Neuron (in vitro differentiated cells): ENCODE measurements around the gene TBC1D2B.

Experiments used
- H2AFZ ChIP-seq: one replicate; pipeline ENCODE4 v1.6.1; 2013; ENCODE audit warnings: low read depth, mild to moderate bottlenecking, inconsistent platforms, low read length, moderate library complexity
- H3K27me3 ChIP-seq: one replicate; pipeline ENCODE4 v1.6.1; 2013; ENCODE audit warnings: low read length; ENCODE audit not compliant: insufficient read depth
- H3K36me3 ChIP-seq: one replicate; pipeline ENCODE4 v1.6.1; 2013; ENCODE audit warnings: low read length; ENCODE audit not compliant: insufficient read depth
- H3K4me1 ChIP-seq: one replicate; pipeline ENCODE4 v1.6.1; 2013; ENCODE audit warnings: low read length; ENCODE audit not compliant: insufficient read depth
- H3K4me3 ChIP-seq: 2 replicates; pipeline ENCODE4 v1.5.1; 2013; ENCODE audit warnings: mild to moderate bottlenecking, low read length, moderate library complexity
- H3K9me3 ChIP-seq: one replicate; pipeline ENCODE4 v1.6.1; 2013; ENCODE audit warnings: low read length

TBC1D2B gene

DNA sequence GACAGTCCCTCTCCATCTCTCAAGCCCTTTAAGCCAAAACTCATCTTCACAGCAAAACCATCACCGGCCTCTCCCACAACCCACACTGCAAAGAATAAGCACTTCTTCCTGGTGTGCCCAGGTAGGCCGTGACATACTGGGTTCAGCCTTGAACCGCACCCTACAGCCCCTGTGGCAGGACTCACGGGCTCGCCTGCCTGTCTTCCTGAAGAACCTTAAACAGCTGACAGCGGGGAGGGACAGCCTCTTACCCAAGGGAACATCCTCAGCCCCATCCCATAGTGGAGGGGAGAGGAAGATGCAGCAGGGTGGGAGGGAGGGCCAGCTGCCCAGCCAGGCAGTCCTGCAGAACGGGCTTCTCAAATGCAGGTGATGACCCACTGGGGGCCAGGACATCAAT, 40.2 kb downstream of the TBC1D2B start:
- Histone ChIP-seq H2AFZ (no peak overlapping the region), H3K9me3 (no peaks in the 10 kb centered on the region), H3K4me3 (no peak overlapping the region), H3K36me3 (no peaks in the 10 kb centered on the region), H3K4me1 (peaks cover 7% of the 10 kb centered on the region), H3K27me3 (no peaks in the 10 kb centered on the region)

DNA sequence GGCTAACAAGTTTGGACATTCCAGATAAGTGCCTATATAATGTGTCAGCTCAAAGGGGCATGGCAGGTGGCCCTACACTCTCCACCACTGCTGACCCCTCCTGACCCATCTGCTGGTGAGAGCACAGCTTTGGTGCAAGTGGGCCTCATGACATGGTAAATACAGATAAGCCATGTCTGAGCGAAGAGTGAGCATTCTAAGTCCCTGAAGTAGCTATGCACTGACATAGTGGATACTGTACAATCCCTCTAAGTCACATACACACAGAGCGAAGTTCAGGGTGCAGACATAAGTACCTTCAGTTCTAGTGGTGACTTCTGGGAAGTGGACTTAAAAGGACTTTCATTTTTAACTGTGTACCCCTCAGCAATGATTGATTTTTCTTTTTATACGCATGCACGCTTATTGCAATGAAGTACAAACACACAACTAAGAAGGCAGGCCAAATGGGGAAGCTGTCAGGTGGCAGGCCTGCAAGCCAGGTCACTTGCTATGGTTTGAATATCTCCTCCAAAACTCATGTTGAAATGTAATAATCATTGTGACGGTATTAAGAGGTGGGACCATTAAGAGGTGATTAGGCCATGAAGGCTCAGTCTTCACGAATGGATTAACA, 41.5 kb downstream of the TBC1D2B start:
- Histone ChIP-seq H3K27me3 (no peaks in the 10 kb centered on the region), H2AFZ (no peak overlapping the region), H3K4me3 (no peak overlapping the region), H3K4me1 (peaks cover 7% of the 10 kb centered on the region), H3K9me3 (no peaks in the 10 kb centered on the region), H3K36me3 (no peaks in the 10 kb centered on the region)

DNA sequence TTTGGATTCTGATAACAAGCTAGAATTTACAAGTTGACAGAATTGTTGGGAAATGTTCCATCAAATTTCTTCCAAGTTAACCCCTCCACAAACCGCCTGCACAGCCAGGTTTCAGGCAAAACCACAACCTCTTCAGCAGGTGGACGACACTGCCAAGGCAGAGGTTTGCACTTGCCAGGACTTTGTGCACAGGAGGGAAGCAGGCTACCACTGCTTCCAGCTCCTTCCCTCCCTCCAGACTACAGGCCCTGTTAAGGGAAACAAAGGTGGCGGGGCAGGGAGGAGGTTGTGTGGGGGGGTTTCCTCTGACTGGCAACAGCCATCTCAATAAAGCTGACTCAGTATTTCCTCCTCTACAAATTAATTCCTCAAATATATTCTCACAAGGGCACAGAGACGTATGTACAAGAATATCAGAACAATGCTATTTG, 42.2 kb downstream of the TBC1D2B start:
- Histone ChIP-seq H3K36me3 (no peaks in the 10 kb centered on the region), H3K9me3 (no peaks in the 10 kb centered on the region), H3K27me3 (no peaks in the 10 kb centered on the region), H3K4me1 (peaks cover 7% of the 10 kb centered on the region), H3K4me3 (no peak overlapping the region), H2AFZ (no peak overlapping the region)

DNA sequence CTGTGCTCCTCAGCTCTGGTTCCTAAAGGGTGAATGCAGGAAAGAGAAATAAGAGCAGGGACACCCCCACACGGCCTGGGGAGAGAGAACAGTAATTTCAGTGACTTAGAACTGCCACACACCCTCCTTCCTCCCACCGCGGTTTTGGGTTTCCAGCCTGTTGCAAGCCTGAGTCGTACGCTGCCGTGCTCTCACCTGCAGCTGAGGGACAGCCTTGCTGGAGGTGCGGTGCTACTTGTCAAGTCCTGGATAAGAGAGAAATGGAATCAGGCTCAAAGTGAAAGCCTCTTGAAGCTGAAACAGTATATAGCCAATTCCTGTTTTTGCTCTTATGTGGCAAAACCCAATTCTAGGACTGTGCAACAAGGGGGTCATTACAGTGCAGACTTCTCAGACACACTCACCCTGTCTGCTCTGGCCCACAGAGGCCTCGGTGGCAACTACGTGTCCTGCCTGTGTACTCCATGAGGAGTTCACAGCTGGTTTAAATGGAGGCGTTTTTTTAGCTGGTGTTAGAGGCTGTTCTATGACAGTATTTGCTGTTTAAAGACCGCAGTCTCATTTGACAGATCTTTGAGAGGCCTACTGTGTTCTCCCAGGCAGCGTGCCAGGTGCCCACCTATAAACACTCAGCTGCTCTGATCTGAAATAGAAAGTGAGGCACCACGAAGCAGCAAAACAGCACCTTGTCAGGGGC, 42.9 kb downstream of the TBC1D2B start:
- no peaks in the 10 kb centered on the region for H3K9me3 ChIP-seq
- no peak overlapping the region for H2AFZ ChIP-seq
- no peaks in the 10 kb centered on the region for H3K27me3 ChIP-seq
- H3K36me3 ChIP-seq, result peaks cover 3% of the 10 kb centered on the region
- H3K4me3 ChIP-seq, result no peak overlapping the region
- peaks cover 7% of the 10 kb centered on the region for H3K4me1 ChIP-seq

DNA sequence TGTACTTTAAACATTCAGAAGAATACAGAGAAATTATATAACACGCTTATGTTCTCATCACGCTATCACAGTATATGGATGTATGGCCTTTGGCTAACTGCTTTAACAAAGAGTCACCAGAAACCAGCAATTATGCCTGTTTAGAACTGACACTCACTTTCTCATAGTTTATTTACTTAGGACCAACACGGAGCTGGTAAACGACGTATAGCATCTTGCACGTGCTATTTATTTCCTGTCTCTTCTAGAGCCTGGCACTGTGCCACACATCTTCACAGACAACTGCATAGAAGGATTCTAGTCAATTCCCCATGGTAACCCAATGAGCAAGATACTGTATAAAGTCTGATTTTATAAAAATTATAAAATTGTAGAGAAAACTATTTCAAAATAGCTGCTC, 43.6 kb downstream of the TBC1D2B start:
- no peak overlapping the region for H2AFZ ChIP-seq
- H3K4me3 ChIP-seq, result no peak overlapping the region
- no peaks in the 10 kb centered on the region for H3K27me3 ChIP-seq
- H3K36me3 ChIP-seq, result peaks cover 3% of the 10 kb centered on the region
- peaks cover 7% of the 10 kb centered on the region for H3K4me1 ChIP-seq
- H3K9me3 ChIP-seq, result no peaks in the 10 kb centered on the region

DNA sequence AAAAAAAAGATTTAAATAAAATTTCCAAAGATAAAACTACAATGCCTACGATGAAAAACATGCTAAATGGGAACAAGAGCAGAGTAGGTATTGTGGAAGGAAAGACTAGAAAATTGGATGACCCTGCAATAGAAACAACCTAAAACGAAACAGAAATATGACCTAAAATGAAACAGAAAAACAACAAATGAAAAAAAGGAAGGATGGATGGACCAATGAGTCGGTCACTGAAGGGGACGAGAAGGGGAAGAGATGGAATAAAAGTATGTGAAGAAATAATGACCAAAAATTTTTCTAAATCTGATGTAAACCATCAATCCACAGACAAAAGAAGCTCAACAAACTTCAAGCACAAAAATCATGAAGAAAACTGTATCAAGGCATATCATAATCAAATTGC, 44.8 kb downstream of the TBC1D2B start:
- Histone ChIP-seq H2AFZ (no peak overlapping the region), H3K4me1 (peaks cover 7% of the 10 kb centered on the region), H3K4me3 (no peak overlapping the region), H3K9me3 (no peaks in the 10 kb centered on the region), H3K36me3 (peaks cover 7% of the 10 kb centered on the region), H3K27me3 (no peaks in the 10 kb centered on the region)

DNA sequence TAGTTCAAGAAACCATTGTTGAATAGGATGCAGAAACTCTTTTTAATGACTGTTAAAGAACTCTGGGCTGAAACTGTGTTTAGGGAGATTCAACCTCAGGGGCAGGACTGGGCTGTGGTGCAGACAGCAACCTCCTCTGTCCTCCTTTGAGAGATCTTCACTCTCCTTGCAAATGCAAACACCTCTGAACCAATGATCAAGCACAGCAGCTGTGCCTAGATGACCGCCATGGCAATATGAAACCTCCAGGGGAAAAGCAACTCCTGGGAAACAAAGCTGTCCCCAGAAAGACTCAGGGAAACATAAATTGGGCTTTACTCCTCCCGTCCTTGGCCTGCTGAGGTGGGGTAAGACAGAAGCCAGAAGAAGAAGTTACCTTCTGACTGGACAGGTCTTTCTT, 52.6 kb downstream of the TBC1D2B start:
- peaks cover 25% of the 10 kb centered on the region for H3K36me3 ChIP-seq
- H3K4me3 ChIP-seq, result no peak overlapping the region
- no peaks in the 10 kb centered on the region for H3K27me3 ChIP-seq

DNA sequence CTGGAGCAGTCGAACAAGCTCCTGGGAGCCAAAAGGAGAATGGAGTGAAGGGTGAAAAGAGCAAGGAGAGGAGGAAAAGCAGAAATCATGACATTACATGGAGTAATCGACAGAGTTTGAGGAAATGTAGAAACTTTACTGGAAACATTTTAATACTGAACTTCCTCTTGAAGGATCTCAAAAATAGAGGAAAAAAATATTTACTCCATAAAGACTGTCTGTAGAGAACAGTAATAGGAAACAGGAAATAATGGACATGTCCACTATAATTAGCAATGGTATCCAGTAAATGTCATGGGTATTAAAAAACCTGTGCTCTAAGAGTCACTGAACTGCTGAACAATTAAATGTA, 53.0 kb downstream of the TBC1D2B start:
- no peak overlapping the region for H3K4me3 ChIP-seq
- no peaks in the 10 kb centered on the region for H3K4me1 ChIP-seq
- no peak overlapping the region for H2AFZ ChIP-seq
- H3K36me3 ChIP-seq, result peaks cover 23% of the 10 kb centered on the region
- no peaks in the 10 kb centered on the region for H3K9me3 ChIP-seq
- no peaks in the 10 kb centered on the region for H3K27me3 ChIP-seq

More for the DNA sequence above, 52.6 kb downstream of the TBC1D2B start:
- Histone ChIP-seq H3K9me3 (no peaks in the 10 kb centered on the region), H3K4me1 (no peaks in the 10 kb centered on the region), H2AFZ (no peak overlapping the region)

DNA sequence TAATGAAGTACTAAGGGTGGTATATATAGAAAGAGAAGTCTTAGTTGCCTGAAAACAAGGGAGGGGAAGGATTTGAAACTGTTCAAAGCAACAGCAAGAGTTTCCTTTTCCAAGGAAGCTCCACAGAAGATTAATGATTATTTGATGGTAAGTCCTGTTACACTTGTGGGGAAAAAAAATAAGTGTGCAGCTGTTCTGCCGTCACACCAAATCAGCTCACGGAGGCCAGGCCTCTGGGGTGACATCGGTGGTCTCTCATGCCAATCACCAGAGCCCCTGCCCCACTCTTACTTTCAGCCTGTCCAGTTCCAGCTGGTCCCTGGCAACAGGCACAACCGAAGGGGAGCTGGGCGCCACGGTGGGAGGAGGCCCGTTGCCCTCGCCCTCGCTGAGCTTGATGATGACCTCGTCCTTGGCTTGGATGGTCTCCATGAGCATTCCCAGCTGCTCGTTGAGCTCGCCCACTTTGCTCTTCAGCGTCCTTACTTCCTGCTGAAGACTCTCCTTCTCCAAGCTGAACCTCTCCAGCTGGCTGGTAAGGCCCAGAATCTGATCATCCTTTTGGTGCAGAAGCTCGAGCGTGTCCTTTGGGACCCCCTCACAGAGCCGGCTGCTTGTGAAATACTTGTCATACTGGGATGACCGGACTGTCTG, 53.5 kb downstream of the TBC1D2B start:
- Histone ChIP-seq H3K27me3 (no peaks in the 10 kb centered on the region), H3K4me3 (no peak overlapping the region), H3K4me1 (no peaks in the 10 kb centered on the region), H3K36me3 (peaks cover 23% of the 10 kb centered on the region), H3K9me3 (no peaks in the 10 kb centered on the region), H2AFZ (no peak overlapping the region)

DNA sequence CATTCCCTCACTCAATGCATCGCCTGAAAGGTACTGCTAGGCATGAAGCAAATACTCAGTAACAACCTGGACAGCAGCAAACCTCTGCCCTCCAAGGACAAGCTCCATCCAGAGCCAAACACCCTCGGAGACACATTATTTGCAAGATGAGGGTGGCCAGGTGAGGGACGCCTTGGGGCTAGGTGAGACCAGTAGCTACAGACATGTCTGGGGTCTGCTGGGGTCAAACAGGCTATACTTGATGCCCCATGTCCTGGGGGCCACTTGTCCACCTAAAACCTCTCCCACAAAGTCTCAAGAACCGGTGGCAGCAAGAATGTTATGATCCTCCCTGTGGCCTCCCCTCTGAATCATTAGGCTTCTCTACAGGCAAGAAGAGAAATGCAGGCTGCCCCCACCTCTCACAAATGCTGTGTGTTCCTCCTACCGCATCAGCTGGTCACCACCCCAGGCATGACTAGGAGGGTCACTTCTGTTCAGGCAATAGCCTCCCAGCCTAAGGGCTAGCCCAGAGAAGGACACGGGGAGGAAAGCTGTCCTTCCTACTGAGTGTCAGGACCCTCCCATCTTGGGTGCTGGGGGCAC, 54.3 kb downstream of the TBC1D2B start:
- H2AFZ ChIP-seq, result no peak overlapping the region
- no peaks in the 10 kb centered on the region for H3K27me3 ChIP-seq
- H3K4me1 ChIP-seq, result no peaks in the 10 kb centered on the region
- no peaks in the 10 kb centered on the region for H3K9me3 ChIP-seq
- H3K36me3 ChIP-seq, result peaks cover 19% of the 10 kb centered on the region
- H3K4me3 ChIP-seq, result no peak overlapping the region

DNA sequence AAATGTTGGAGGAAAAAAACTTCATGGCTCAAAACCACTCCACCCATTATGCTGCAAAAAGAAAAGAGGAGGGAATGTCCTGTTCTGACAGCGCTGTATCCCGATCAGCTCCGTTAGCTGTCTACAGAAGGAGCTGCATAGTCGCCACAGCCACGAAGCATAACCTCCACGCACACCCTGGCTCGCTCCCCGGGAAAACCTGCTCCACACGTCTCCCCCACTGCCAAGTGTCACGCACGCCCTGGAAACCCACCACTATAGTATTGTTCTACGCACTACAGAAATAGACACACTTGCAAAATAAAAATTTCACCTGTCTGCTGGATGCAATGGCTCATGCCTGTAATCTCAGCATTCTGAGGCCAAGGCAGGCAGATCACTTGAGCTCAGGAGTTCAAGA, 55.8 kb downstream of the TBC1D2B start:
- Histone ChIP-seq H3K36me3 (peaks cover 19% of the 10 kb centered on the region), H3K4me3 (no peak overlapping the region), H3K27me3 (no peaks in the 10 kb centered on the region), H3K9me3 (no peaks in the 10 kb centered on the region), H3K4me1 (no peaks in the 10 kb centered on the region), H2AFZ (no peak overlapping the region)

DNA sequence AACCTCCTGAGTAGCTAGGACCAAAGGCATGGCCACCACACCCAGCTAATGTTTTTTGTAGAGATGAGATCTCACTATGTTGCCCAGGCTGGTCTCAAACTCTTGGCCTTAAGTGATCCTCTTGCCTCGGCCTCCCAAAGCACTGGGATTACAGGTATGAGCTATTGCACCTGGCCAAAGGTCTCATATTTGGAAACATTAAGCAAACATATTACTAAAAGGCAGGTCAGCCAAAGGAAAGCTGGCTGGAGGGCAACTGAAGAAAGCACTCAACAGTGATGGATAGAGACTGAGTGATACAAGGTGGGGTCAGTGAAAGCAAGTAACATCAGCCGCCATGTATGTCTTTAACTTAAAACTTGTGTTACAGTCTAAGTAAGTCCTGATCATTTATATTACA, 57.5 kb downstream of the TBC1D2B start:
- Histone ChIP-seq H2AFZ (no peak overlapping the region), H3K4me3 (no peak overlapping the region), H3K27me3 (no peaks in the 10 kb centered on the region), H3K9me3 (no peaks in the 10 kb centered on the region), H3K4me1 (no peaks in the 10 kb centered on the region), H3K36me3 (peaks cover 26% of the 10 kb centered on the region)

DNA sequence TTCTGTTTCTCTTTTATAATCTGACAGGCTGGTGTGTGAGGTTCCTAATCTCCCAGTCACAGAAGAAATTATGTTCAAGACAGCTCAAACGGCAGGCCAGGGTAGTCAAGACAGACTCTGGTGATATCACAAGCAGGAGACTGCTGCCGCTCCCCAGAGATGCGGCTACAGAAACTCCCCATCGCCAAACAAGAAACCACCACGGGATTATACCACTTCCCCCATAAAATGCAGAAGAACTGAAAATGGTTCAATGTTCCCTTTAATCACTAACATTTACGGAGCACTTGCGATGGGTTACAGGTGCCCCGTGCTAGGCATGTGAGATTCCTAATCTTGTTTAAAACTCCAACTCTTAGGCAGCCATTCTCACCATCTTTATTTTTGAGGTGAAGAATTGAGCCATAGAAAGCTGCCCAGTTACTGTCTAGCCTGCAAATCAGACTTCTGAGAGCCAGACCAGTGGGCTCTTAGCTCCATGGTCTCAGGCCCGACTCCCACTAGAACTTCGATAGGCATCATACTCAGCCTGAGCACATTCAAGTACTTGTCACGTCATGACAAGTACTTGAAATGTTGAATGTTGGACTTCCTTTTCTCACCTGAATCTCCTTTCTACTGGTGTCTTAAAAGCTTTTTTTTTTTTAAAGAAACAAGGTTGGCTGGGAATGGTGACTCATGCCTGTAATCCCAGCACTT, 58.4 kb downstream of the TBC1D2B start:
- no peaks in the 10 kb centered on the region for H3K4me1 ChIP-seq
- peaks cover 21% of the 10 kb centered on the region for H3K36me3 ChIP-seq
- no peak overlapping the region for H2AFZ ChIP-seq
- H3K9me3 ChIP-seq, result no peaks in the 10 kb centered on the region
- no peaks in the 10 kb centered on the region for H3K27me3 ChIP-seq
- H3K4me3 ChIP-seq, result no peak overlapping the region
